A673 (cell line): Measurements from ENCODE around the gene CDADC1. TPM values are rescaled to one million over a fixed set of nuclear protein-coding genes. Genes with fewer than 3 reads are reported as not detected.

Experiments
- BruUV-seq: library from RNA; stranded (reverse); fragments of 400-500 nt; replicated peaks from 2 replicates; lab custom pipeline; 2021; lab: Mats Ljungman, UMichigan
- CTCF ChIA-PET: fragments of 300-600 bp; sonication (Branson Sonifier 250); formaldehyde crosslinking; loops from one replicate; lab custom pipeline; 2022; ENCODE audit warnings: antibody characterized with exemption; lab: Charles Lee
- POLR2A ChIA-PET: fragments of 300-600 bp; sonication (Branson Sonifier 250); formaldehyde crosslinking; loops from one replicate; lab custom pipeline; 2022; ENCODE audit warnings: antibody characterized with exemption; ENCODE audit not compliant: low non-redundant PET; lab: Charles Lee
- DNase-seq: peaks from one replicate; pipeline ENCODE4 v3.0.0-alpha.2; 2015; ENCODE audit warnings: low spot score
- H3K27ac ChIP-seq: fragments of 200-600 bp; sonication (generic); 2 replicates; pipeline ENCODE4 v1.5.1; 2016; ENCODE audit warnings: mixed run types, low read depth, mild to moderate bottlenecking, mixed read lengths, antibody characterized with exemption, low read length; ENCODE audit not compliant: poor library complexity, severe bottlenecking
- H3K27me3 ChIP-seq: fragments of 200-600 bp; sonication (generic); replicated peaks from 2 replicates; pipeline ENCODE4 v1.6.1; 2017; ENCODE audit warnings: mixed run types, low read depth, mild to moderate bottlenecking, mixed read lengths, antibody characterized with exemption, low read length; ENCODE audit not compliant: insufficient read depth, poor library complexity
- H3K36me3 ChIP-seq: fragments of 200-600 bp; sonication (generic); 2 replicates; pipeline ENCODE4 v1.6.1; 2016; ENCODE audit warnings: mixed run types, mild to moderate bottlenecking, mixed read lengths, antibody characterized with exemption, low read length; ENCODE audit not compliant: insufficient read depth, poor library complexity, severe bottlenecking
- H3K4me1 ChIP-seq: fragments of 200-600 bp; sonication (generic); 2 replicates; pipeline ENCODE4 v1.6.1; 2017; ENCODE audit warnings: mixed run types, mild to moderate bottlenecking, mixed read lengths, antibody characterized with exemption, low read length; ENCODE audit not compliant: insufficient read depth, poor library complexity, severe bottlenecking
- H3K4me3 ChIP-seq: fragments of 200-600 bp; sonication (generic); 2 replicates; pipeline ENCODE4 v1.5.1; 2016; ENCODE audit warnings: low read depth, mixed run types, mild to moderate bottlenecking, mixed read lengths, low read length; ENCODE audit not compliant: poor library complexity, severe bottlenecking
- H3K9me3 ChIP-seq: fragments of 200-600 bp; sonication (generic); 2 replicates; pipeline ENCODE4 v1.6.1; 2016; ENCODE audit warnings: mixed run types, low read depth, mild to moderate bottlenecking, mixed read lengths, antibody characterized with exemption, low read length; ENCODE audit not compliant: poor library complexity, severe bottlenecking
- EZH2 ChIP-seq: fragments of 200-600 bp; sonication (generic); IDR thresholded peaks from 2 replicates; pipeline ENCODE4 v1.6.1; 2017; ENCODE audit warnings: borderline replicate concordance, low read depth, mild to moderate bottlenecking, mixed read lengths, antibody characterized with exemption, low read length; ENCODE audit not compliant: poor library complexity, severe bottlenecking
- intact Hi-C: fragments of 100-400 bp; cut with micrococcal nuclease; formaldehyde crosslinking; loops from one replicate; pipeline ENCODE4 v1.10.0; 2022; ENCODE audit not compliant: unreplicated experiment
- total RNA-seq: library from RNA; stranded (reverse); gene quantifications from 2 replicates; pipeline ENCODE4 v1.2.3, GENCODE V29; 2021
- TF ChIP-seq, protein P1 (sequence below): fragments of 300-800, 200-600 bp; sonication (generic); conservative IDR thresholded peaks from 2 replicates; pipeline ENCODE4 v1.5.1; 2017; ENCODE audit warnings: low read depth, mild to moderate bottlenecking, antibody characterized with exemption, low read length, moderate library complexity, mixed read lengths

Gene CDADC1
- total RNA-seq, 1 experiment from 2014 or later, result 19.2 TPM

DNA sequence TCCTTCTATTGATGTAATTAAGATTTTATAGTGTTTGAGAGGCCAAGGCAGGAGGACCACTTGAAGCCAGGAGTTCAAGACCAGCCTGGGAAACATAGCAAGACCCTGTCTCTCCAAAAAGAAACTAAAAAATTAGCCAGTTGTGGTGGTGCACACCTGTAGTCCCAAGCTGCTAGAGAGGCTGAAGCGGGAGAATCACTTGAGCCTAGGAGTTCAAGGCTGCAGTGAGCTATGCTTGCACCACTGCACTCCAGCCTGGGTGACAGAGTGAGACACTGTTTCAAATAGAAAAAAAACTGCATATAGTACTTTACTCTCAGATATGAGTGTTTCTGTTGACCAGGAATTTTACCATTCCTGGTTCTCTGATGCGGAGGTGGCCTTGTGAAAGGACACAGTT lies 48.9 kb downstream of the CDADC1 start:
- TF ChIP-seq, protein P1, sequence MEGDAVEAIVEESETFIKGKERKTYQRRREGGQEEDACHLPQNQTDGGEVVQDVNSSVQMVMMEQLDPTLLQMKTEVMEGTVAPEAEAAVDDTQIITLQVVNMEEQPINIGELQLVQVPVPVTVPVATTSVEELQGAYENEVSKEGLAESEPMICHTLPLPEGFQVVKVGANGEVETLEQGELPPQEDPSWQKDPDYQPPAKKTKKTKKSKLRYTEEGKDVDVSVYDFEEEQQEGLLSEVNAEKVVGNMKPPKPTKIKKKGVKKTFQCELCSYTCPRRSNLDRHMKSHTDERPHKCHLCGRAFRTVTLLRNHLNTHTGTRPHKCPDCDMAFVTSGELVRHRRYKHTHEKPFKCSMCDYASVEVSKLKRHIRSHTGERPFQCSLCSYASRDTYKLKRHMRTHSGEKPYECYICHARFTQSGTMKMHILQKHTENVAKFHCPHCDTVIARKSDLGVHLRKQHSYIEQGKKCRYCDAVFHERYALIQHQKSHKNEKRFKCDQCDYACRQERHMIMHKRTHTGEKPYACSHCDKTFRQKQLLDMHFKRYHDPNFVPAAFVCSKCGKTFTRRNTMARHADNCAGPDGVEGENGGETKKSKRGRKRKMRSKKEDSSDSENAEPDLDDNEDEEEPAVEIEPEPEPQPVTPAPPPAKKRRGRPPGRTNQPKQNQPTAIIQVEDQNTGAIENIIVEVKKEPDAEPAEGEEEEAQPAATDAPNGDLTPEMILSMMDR, result no peak
- TF ChIP-seq EZH2, result no peak
- ChIA-PET POLR2A (no interaction called here), CTCF (no interaction called here)
- Histone ChIP-seq H3K4me3 (no peak overlapping the region), H3K9me3 (no peaks in the 10 kb centered on the region), H3K36me3 (no peaks in the 10 kb centered on the region), H3K27me3 (no peaks in the 10 kb centered on the region), H3K27ac (no peak overlapping the region), H3K4me1 (no peaks in the 10 kb centered on the region)
- no peak for DNase-seq
- BruUV-seq, result no TSS peak
- intact Hi-C loops, result no loop called here

DNA sequence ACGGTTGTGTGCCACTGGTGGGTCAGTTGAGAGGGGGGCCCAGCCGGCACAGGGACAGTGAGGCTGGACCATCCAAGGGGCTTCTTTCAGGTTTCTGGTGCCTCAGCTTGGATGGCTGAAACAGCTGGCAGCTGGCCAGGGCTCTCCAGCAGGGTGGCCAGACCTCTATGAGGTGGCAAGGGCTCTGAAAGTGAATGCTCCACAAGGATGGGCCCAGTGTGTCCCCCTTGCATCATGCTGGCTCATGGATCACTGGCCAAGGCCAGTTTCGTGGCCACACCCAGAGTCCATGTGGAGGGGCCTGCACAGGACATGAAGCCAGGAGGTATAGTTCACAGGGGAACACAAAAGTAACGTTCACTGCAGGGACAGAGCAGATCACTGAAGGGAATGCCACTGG lies 49.6 kb downstream of the CDADC1 start:
- TF ChIP-seq EZH2, result no peak
- TF ChIP-seq, protein P1, result no peak
- ChIA-PET POLR2A (no interaction called here), CTCF (no interaction called here)
- no peak for DNase-seq
- intact Hi-C loops, result no loop called here
- Histone ChIP-seq H3K4me3 (no peak overlapping the region), H3K36me3 (no peaks in the 10 kb centered on the region), H3K27me3 (no peaks in the 10 kb centered on the region), H3K4me1 (no peaks in the 10 kb centered on the region), H3K9me3 (no peaks in the 10 kb centered on the region), H3K27ac (no peak overlapping the region)
- BruUV-seq, result no TSS peak

DNA sequence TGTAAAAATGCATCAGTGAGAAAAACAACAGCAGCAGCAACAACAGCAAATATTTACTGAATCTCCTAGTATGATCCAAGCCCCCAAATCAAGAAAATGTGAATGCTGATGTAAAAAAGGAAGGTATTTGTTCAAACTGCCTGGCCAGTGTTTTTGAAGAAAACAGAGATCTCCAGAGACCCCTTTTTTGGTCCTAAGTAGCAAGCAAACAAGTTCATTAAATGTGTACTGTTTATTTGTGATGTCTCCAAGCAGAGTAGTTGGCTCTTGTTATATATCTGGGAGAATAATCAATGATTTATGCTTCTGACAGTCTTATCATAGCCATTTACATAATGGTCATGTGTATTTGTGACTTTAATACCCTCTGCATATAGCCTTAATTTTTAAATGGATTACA lies 50.7 kb downstream of the CDADC1 start:
- CTCF ChIA-PET, result no interaction called here
- H3K27me3 ChIP-seq, result no peaks in the 10 kb centered on the region
- POLR2A ChIA-PET, result no interaction called here
- H3K9me3 ChIP-seq, result no peaks in the 10 kb centered on the region
- no peaks in the 10 kb centered on the region for H3K4me1 ChIP-seq
- no peak for DNase-seq
- no peak overlapping the region for H3K4me3 ChIP-seq
- H3K27ac ChIP-seq, result no peak overlapping the region
- BruUV-seq, result no TSS peak
- no peak for TF ChIP-seq EZH2
- TF ChIP-seq, protein P1, result no peak
- intact Hi-C loops, result no loop called here
- no peaks in the 10 kb centered on the region for H3K36me3 ChIP-seq
